Stomach (tissue), 9 donors: ENCODE results near the gene CALM3. TPM values are rescaled to one million over a fixed set of nuclear protein-coding genes. Genes with fewer than 3 reads are reported as not detected.

Experiments
- DNase-seq, 2 donors: peaks; one replicate each; pipeline versions ENCODE4 v3.0.0 to v3.0.0-alpha.2; 2013 to 2019
- H3K27ac ChIP-seq, 5 donors: fragments of 200-600 bp in 4 of 5; sonication (generic) in 4 of 5; one replicate each; pipeline ENCODE4 v1.5.1; 2013 to 2019; ENCODE audit warnings: mild to moderate bottlenecking in 1 of 5, moderate library complexity in 1 of 5
- H3K27me3 ChIP-seq, 3 donors: fragments of 200-600 bp; sonication (generic); one replicate each; pipeline ENCODE4 v1.5.1; 2017 to 2019; ENCODE audit warnings: mixed run types in 1 of 3
- H3K36me3 ChIP-seq, 4 donors: fragments of 200-600 bp; sonication (generic); 1 replicate in 3 of 4; 2 replicates in 1 of 4; pipeline ENCODE4 v1.5.1; 2016 to 2019
- H3K4me1 ChIP-seq, 4 donors: fragments of 200-600 bp; sonication (generic); one replicate each; pipeline ENCODE4 v1.5.1; 2016 to 2019
- H3K4me3 ChIP-seq, 4 donors: fragments of 200-600 bp; sonication (generic) in 3 of 4; one replicate each; pipeline ENCODE4 v1.5.1; 2016 to 2019; ENCODE audit warnings: mild to moderate bottlenecking in 1 of 4
- H3K9me3 ChIP-seq, 4 donors: fragments of 200-600 bp; sonication (generic); one replicate each; pipeline ENCODE4 v1.5.1; 2016 to 2019
- CTCF ChIP-seq, 7 experiments: fragments of 450-650 bp in 4 of 7; fragments of 200-600 bp in 3 of 7; sonication (generic) in 3 of 7; IDR thresholded peaks; one replicate each; pipeline ENCODE4 v1.5.1; 2016 to 2019; ENCODE audit warnings: antibody characterized with exemption in 7 of 7, control low read depth in 2 of 7, mild to moderate bottlenecking in 1 of 7
- EP300 ChIP-seq: sonication (generic); formaldehyde crosslinking; IDR thresholded peaks from one replicate; pipeline ENCODE4 v1.6.1; 2017; ENCODE audit warnings: antibody characterized with exemption
- POLR2A ChIP-seq, 4 donors: fragments of 450-650 bp; IDR thresholded peaks; one replicate each; pipeline ENCODE4 v1.6.1; 2016; ENCODE audit warnings: antibody characterized with exemption in 4 of 4, control low read depth in 2 of 4, mild to moderate bottlenecking in 1 of 4, moderate library complexity in 1 of 4
- POLR2AphosphoS5 ChIP-seq, 3 donors: sonication (generic); formaldehyde crosslinking; IDR thresholded peaks; one replicate each; pipeline ENCODE4 v1.6.1; 2016; ENCODE audit warnings: antibody characterized with exemption in 3 of 3
- WGBS, 5 donors: extraction: QIAGEN DNeasy Blood & Tissue Kit in 3 of 5; methylation state at CpG; one replicate each; pipeline versions ENCODE4 v1.1.5 to v1.1.7; 2013 to 2018; 5-methylcytosine and 5-hydroxymethylcytosine counted together
- intact Hi-C: fragments of 100-400 bp; cut with DNase I; formaldehyde crosslinking; loops from one replicate; pipeline ENCODE4 v1.15.1; 2023; ENCODE audit warnings: low total_unique reads
- polyA plus RNA-seq, 3 donors: library from polyadenylated mRNA; stranded (reverse); fragments of 200-250 nt; gene quantifications; one replicate each; pipeline ENCODE4 v1.2.3, GENCODE V29; 2013
- total RNA-seq, 5 donors: library from RNA; depleted of rRNA; stranded (reverse); fragments of >200 nt; gene quantifications; one replicate each; pipeline versions ENCODE4 v1.1.0 to v1.2.3, GENCODE V29; 2014 to 2016
- donor health status: healthy with polysubstance abuse.
- donor health status: Bipolar disorder and iron deficiency.
- donor health status: healthy.

Gene CALM3
- total and polyA plus RNA-seq, 8 donors = 84.2 to 203 (median 112) TPM

DNA sequence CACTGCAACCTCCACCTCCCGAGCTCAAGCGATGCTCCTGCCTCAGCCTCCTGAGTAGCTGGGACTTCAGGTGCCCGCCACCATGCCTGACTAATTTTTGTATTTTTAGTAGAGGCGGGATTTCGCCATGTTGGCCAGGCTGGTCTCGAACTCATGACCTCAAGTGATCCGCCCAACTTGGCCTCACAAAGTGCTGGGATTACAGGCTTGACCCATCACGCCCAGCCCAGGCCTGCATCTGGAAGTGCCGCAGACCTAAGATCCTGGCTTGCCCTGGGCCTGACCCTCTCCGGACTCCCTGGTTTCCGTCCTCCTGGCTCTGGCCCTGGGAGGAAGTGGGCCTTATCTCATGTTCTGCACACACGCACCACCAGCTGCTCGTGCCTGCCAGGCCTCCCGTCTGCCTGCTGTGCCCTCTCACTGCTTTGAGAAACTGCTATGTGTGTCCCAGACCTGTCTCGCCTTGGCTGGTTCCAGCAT lies 28.5 kb downstream of the CALM3 start:
- intact Hi-C loops = no loop called here
- peak in 1 of 3 donors; percentile 43 for TF ChIP-seq POLR2AphosphoS5 (IDR thresholded peaks at IDR 0.05)
- no peak for TF ChIP-seq EP300
- Histone ChIP-seq H3K27me3 (peaks cover 0 to 18% (median 2%) of the 10 kb centered on the region in 3 donors), H3K4me3 (no peak overlapping the region), H3K36me3 (no peaks in the 10 kb centered on the region), H3K4me1 (peaks cover 25 to 49% (median 40%) of the 10 kb centered on the region in 4 donors), H3K27ac (peak overlapping the region in 3 of 5 donors; percentile 40 to 60 (median 40)), H3K9me3 (no peaks in the 10 kb centered on the region)
- DNase-seq = peak; percentile 70 to 79
- WGBS, 5 donors = 48 to 65% (median 54%) methylated on average over 15 of the region's 15 CpGs

DNA sequence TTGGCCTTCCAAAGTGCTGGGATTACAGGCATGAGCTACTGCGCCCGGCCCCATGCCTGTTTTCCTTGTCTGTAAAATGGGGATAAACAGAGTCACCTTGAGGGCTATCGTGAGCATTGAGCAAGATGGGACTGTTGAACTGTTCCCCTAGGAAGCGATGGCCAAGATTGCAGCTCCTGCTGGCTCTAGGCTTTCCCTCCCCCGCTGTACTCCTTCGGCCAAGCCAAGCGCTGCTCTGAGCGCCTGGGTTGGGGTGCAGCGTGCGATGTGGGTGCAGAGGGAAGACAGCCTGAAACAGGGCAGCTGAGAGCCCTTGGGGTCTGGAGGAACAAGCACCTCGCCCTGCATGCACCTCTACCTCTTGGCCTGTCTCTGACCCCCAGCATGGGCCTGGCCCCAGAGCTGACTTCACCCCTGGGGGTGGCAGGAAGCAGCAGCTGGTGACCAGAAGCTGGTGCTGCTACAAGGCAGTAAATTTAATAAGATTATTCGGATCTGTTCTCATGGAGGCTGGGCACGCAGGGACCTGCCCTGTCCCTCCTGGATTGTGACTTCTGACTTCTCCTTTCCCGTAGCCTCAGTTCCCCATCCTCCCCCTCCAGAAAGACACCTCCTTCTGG lies 29.6 kb downstream of the CALM3 start:
- intact Hi-C loops = no loop called here
- Histone ChIP-seq H3K27me3 (peaks cover 0 to 25% (median 9%) of the 10 kb centered on the region in 3 donors), H3K36me3 (no peaks in the 10 kb centered on the region), H3K4me1 (peaks cover 24 to 42% (median 37%) of the 10 kb centered on the region in 4 donors), H3K4me3 (no peak overlapping the region), H3K9me3 (no peaks in the 10 kb centered on the region), H3K27ac (peak overlapping the region in 1 of 5 donors; percentile 15)
- WGBS, 5 donors = 75 to 89% (median 86%) methylated on average over 14 of the region's 14 CpGs
- TF ChIP-seq POLR2A (IDR thresholded peaks at IDR 0.05) (no peak), POLR2AphosphoS5 (IDR thresholded peaks at IDR 0.05) (no peak), EP300 (no peak), CTCF (IDR thresholded peaks at IDR 0.05) (no peak)
- DNase-seq = no peak

GRCh38 chr19:46631481-46631880 lies 30.4 kb downstream of the CALM3 start:
- TF ChIP-seq EP300 (no peak), POLR2AphosphoS5 (IDR thresholded peaks at IDR 0.05) (no peak), CTCF (IDR thresholded peaks at IDR 0.05) (no peak), POLR2A (IDR thresholded peaks at IDR 0.05) (no peak)
- Histone ChIP-seq H3K27me3 (peaks cover 0 to 32% (median 9%) of the 10 kb centered on the region in 3 donors), H3K27ac (peak overlapping the region in 1 of 5 donors; percentile 15), H3K9me3 (no peaks in the 10 kb centered on the region), H3K4me1 (peaks cover 17 to 43% (median 38%) of the 10 kb centered on the region in 4 donors), H3K4me3 (no peak overlapping the region), H3K36me3 (no peaks in the 10 kb centered on the region)
- WGBS, 5 donors = 61 to 85% (median 75%) methylated on average over 6 of the region's 6 CpGs
- intact Hi-C loops = no loop called here
- no peak for DNase-seq

- no peak overlapping the region for H3K27ac ChIP-seq
- no peak for DNase-seq
- H3K27me3 ChIP-seq = peaks cover 0 to 46% (median 9%) of the 10 kb centered on the region in 3 donors
- no peaks in the 10 kb centered on the region for H3K36me3 ChIP-seq
- H3K4me3 ChIP-seq = no peak overlapping the region
- intact Hi-C loops = no loop called here
- H3K9me3 ChIP-seq = no peaks in the 10 kb centered on the region
- H3K4me1 ChIP-seq = peaks cover 17 to 47% (median 40%) of the 10 kb centered on the region in 4 donors
- WGBS, 5 donors = 78 to 93% (median 88%) methylated on average over 3 of the region's 3 CpGs
- TF ChIP-seq POLR2A (IDR thresholded peaks at IDR 0.05) (no peak), POLR2AphosphoS5 (IDR thresholded peaks at IDR 0.05) (no peak), CTCF (IDR thresholded peaks at IDR 0.05) (no peak), EP300 (no peak)
Observed at GRCh38 chr19:46633130-46633529, 32.0 kb downstream of the CALM3 start.
